Endothelial cell of umbilical vein (primary cell): ENCODE measurements around the gene GMEB2. TPM values are rescaled to one million over a fixed set of nuclear protein-coding genes. Genes with fewer than 3 reads are reported as not detected.

Experiments used
- BruUV-seq: library from RNA; stranded (reverse); fragments of 400-500 nt; replicated peaks from 2 replicates; lab custom pipeline; 2021; lab: Mats Ljungman, UMichigan
- CTCF ChIA-PET: fragments of 300-600, 350-600 bp; sonication (Branson Sonifier 250); formaldehyde crosslinking; loops from one replicate; lab custom pipeline; 2021; ENCODE audit warnings: antibody characterized with exemption, inconsistent platforms; lab: Charles Lee
- POLR2A ChIA-PET: fragments of 300-600, 350-600 bp; sonication (Branson Sonifier 250); formaldehyde crosslinking; loops from one replicate; lab custom pipeline; 2021; ENCODE audit warnings: antibody characterized with exemption, inconsistent platforms; lab: Charles Lee
- DNase-seq: peaks from one replicate; pipeline ENCODE4 v3.0.0-alpha.2; 2011; ENCODE audit warnings: low read depth, low spot score
- FAIRE-seq: peaks from 2 replicates; lab custom pipeline; 2011; peaks lifted over from hg19 to GRCh38; lab: Jason Lieb, UNC
- H2AFZ ChIP-seq: 2 replicates; pipeline ENCODE4 v1.6.0; 2012; ENCODE audit warnings: low read depth, low read length, control low read depth, inconsistent platforms
- H3K27ac ChIP-seq: 2 replicates; pipeline ENCODE4 v1.5.1; 2011; ENCODE audit warnings: low read depth, mild to moderate bottlenecking, control low read depth, low read length, moderate library complexity; ENCODE audit not compliant: insufficient read depth
- H3K27me3 ChIP-seq, 2 experiments: 2 replicates each; pipeline versions ENCODE4 v1.6.0 to v1.6.1; 2011; ENCODE audit warnings: low read length in 2 of 2, mixed read lengths in 1 of 2; ENCODE audit not compliant: control insufficient read depth in 2 of 2, insufficient read depth in 2 of 2
- H3K36me3 ChIP-seq, 2 experiments: 2 replicates in 1 of 2; 3 replicates in 1 of 2; pipeline ENCODE4 v1.5.1; 2011; ENCODE audit warnings: low read length in 2 of 2, mild to moderate bottlenecking in 1 of 2, moderate library complexity in 1 of 2; ENCODE audit not compliant: control insufficient read depth in 2 of 2, insufficient read depth in 2 of 2; ENCODE audit errors: extremely low read depth in 1 of 2
- H3K4me1 ChIP-seq: 3 replicates; pipeline ENCODE4 v1.5.1; 2011; ENCODE audit warnings: mild to moderate bottlenecking, low read length; ENCODE audit not compliant: control insufficient read depth, insufficient read depth; ENCODE audit errors: extremely low read depth
- H3K4me2 ChIP-seq: 2 replicates; pipeline ENCODE4 v1.6.1; 2011; ENCODE audit warnings: low read length, control low read depth, mixed read lengths; ENCODE audit not compliant: insufficient read depth
- H3K4me3 ChIP-seq, 3 experiments: fragments of 200-600 bp in 1 of 3; sonication (generic), shearing (Covaris generic) in 1 of 3; replicated peaks in 1 of 3; 2 replicates each; pipeline ENCODE4 v1.5.1; 2011 to 2016; ENCODE audit warnings: control low read depth in 3 of 3, low read length in 3 of 3, mild to moderate bottlenecking in 2 of 3, inconsistent platforms in 1 of 3, low read depth in 1 of 3, moderate library complexity in 1 of 3; ENCODE audit not compliant: insufficient read depth in 1 of 3
- H3K79me2 ChIP-seq: 2 replicates; pipeline ENCODE4 v1.6.0; 2012; ENCODE audit warnings: low read length, inconsistent platforms; ENCODE audit not compliant: control insufficient read depth, insufficient read depth
- H3K9ac ChIP-seq: replicated peaks from 2 replicates; pipeline ENCODE3; 2011; ENCODE audit warnings: low read length, control low read depth; ENCODE audit not compliant: insufficient read depth; ENCODE audit errors: extremely low read depth
- H3K9me1 ChIP-seq: replicated peaks from 3 replicates; pipeline ENCODE4 v1.6.0; 2011; ENCODE audit warnings: mild to moderate bottlenecking, low read length; ENCODE audit not compliant: control insufficient read depth, insufficient read depth; ENCODE audit errors: extremely low read depth
- H3K9me3 ChIP-seq: replicated peaks from 2 replicates; pipeline ENCODE4 v1.5.1; 2012; ENCODE audit warnings: low read length, inconsistent platforms; ENCODE audit not compliant: control insufficient read depth, insufficient read depth
- H4K20me1 ChIP-seq: replicated peaks from 2 replicates; pipeline ENCODE3; 2011; ENCODE audit warnings: mild to moderate bottlenecking, low read length; ENCODE audit not compliant: control insufficient read depth, insufficient read depth; ENCODE audit errors: extremely low read depth
- EZH2 ChIP-seq: IDR thresholded peaks from 2 replicates; pipeline ENCODE4 v1.6.1; 2012; ENCODE audit warnings: borderline replicate concordance, low read depth, mild to moderate bottlenecking, moderate library complexity, low read length, inconsistent platforms; ENCODE audit not compliant: severe bottlenecking
- FOS ChIP-seq: IDR thresholded peaks from 2 replicates; pipeline ENCODE4 v1.6.1; 2011; ENCODE audit warnings: mild to moderate bottlenecking, low read length, moderate library complexity, borderline replicate concordance; ENCODE audit not compliant: insufficient read depth
- GATA2 ChIP-seq: IDR thresholded peaks from 2 replicates; pipeline ENCODE4 v1.7.0; 2011; ENCODE audit warnings: low read depth, mild to moderate bottlenecking, moderate library complexity, mixed read lengths, low read length; ENCODE audit not compliant: insufficient read length, insufficient read depth
- JUN ChIP-seq: IDR thresholded peaks from 2 replicates; pipeline ENCODE4 v1.6.1; 2011; ENCODE audit warnings: borderline replicate concordance, low read depth; ENCODE audit not compliant: insufficient read length, insufficient read depth
- MYC ChIP-seq: IDR thresholded peaks from one replicate; pipeline ENCODE4 v1.6.1; 2011; ENCODE audit warnings: mild to moderate bottlenecking, low read depth, low read length
- POLR2A ChIP-seq: IDR thresholded peaks from 2 replicates; pipeline ENCODE4 v1.6.1; 2012; ENCODE audit warnings: low read depth, mild to moderate bottlenecking, control low read depth, low read length
- POLR2AphosphoS5 ChIP-seq: IDR thresholded peaks from 2 replicates; pipeline ENCODE4 v1.6.1; 2012; ENCODE audit warnings: low read depth, mild to moderate bottlenecking, control low read depth, low read length, moderate library complexity; ENCODE audit not compliant: insufficient read depth
- dilution Hi-C: fragments of 300-500 bp; cut with MboI; formaldehyde crosslinking; loops from one replicate; pipeline ENCODE4 v1.15.0; 2019; ENCODE audit warnings: low sequenced_read_pairs; ENCODE audit not compliant: extremely low pct_ligation_motif_present
- intact Hi-C: fragments of 100-400 bp; cut with micrococcal nuclease; formaldehyde crosslinking; loops from one replicate; pipeline ENCODE4 v1.10.0; 2022
- polyA plus RNA-seq, 4 experiments: library from polyadenylated mRNA; depleted of rRNA in 3 of 4; stranded (reverse) in 3 of 4; unstranded in 1 of 4; fragments of >200 nt; gene quantifications; 2 replicates each; pipeline versions ENCODE4 v1.2.1 to v1.2.3, GENCODE V29; 2011 to 2012; ENCODE audit warnings: missing spikeins in 1 of 4
- total RNA-seq: library from RNA; stranded (reverse); gene quantifications from 2 replicates; pipeline ENCODE4 v1.2.3, GENCODE V29; 2021
- TF ChIP-seq, protein P1 (sequence below): IDR thresholded peaks from 2 replicates; pipeline ENCODE4 v1.6.1; 2011; ENCODE audit not compliant: insufficient read depth, insufficient read length
- TF ChIP-seq, protein P2 (sequence below), 2 donors: IDR thresholded peaks; 1 replicate in 1 of 2; 2 replicates in 1 of 2; pipeline ENCODE4 v1.5.1; 2011; ENCODE audit warnings: low read length in 2 of 2, mild to moderate bottlenecking in 2 of 2, moderate library complexity in 2 of 2, control low read depth in 1 of 2, inconsistent platforms in 1 of 2, low read depth in 1 of 2; ENCODE audit not compliant: insufficient read depth in 1 of 2; ENCODE audit errors: extremely low read depth in 1 of 2

GMEB2 gene
- total and polyA plus RNA-seq, 2 donors (not counting 3 experiments of a cell fraction or from before 2014, with no cell fraction given), result 12.7 to 14.1 TPM

DNA sequence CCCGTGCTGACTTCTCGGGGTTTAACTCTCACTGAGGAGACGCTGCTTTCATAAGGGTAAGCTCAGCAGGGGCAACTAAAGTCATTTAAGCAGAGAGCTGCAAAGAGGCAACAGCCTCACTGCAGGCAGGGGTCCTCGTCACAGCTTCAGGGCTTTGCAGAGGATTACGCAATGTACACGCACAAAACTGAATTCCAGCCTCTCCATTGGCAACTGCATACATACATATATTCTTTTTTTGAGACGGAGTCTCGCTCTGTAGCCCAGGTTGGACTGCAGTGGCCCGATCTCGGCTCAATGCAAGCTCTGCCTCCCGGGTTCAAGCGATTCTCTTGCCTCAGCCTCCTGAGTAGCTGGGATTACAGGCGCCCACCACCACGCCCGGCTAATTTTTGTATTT, 2.4 kb downstream of the GMEB2 start:
- no peaks in the 10 kb centered on the region for H4K20me1 ChIP-seq
- intact Hi-C loops (no loop called here), dilution Hi-C loops (no loop called here)
- H3K79me2 ChIP-seq, result peaks cover 55% of the 10 kb centered on the region
- no peak overlapping the region for H3K9ac ChIP-seq
- BruUV-seq, result no TSS peak
- no peaks in the 10 kb centered on the region for H3K9me1 ChIP-seq
- no peaks in the 10 kb centered on the region for H3K9me3 ChIP-seq
- H3K4me2 ChIP-seq, result no peak overlapping the region
- H3K27ac ChIP-seq, result no peak overlapping the region
- H2AFZ ChIP-seq, result no peak overlapping the region
- no peak overlapping the region for H3K4me3 ChIP-seq
- TF ChIP-seq, protein P1, sequence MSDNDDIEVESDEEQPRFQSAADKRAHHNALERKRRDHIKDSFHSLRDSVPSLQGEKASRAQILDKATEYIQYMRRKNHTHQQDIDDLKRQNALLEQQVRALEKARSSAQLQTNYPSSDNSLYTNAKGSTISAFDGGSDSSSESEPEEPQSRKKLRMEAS, result no peak
- TF ChIP-seq EZH2 (no peak), FOS (no peak)
- FAIRE-seq (no peak), DNase-seq (no peak)
- peaks cover 13% of the 10 kb centered on the region for H3K4me1 ChIP-seq
- H3K27me3 ChIP-seq, result no peaks in the 10 kb centered on the region
- ChIA-PET POLR2A (no interaction called here), CTCF (no interaction called here)
- H3K36me3 ChIP-seq, result no peaks in the 10 kb centered on the region

DNA sequence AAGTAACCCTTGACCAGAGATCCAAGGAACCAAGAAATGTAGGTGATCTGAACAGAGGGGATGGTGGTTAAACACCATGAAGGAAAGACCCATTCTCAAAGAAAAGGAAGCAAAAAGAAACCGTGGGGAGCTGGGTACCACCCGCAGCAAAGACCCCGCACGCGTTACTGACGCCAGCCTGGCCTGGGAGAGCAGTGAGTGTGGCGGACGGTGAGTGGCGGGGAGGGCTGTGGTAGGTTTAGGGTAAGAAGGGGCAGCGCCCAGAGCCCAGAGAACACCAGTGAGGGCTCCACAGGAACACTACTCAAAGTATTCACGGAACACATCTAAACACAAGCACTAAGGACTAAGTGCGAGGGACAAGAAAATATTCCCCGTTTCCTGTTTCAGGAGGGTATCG, 4.2 kb downstream of the GMEB2 start:
- intact Hi-C loops (no loop called here), dilution Hi-C loops (no loop called here)
- Histone ChIP-seq H3K9me1 (no peaks in the 10 kb centered on the region), H3K27me3 (no peaks in the 10 kb centered on the region), H4K20me1 (no peaks in the 10 kb centered on the region), H3K9me3 (no peaks in the 10 kb centered on the region), H3K4me1 (peaks cover 3% of the 10 kb centered on the region), H3K36me3 (peaks cover 4 to 9% of the 10 kb centered on the region in 2 experiments), H3K4me3 (no peak overlapping the region), H3K4me2 (no peak overlapping the region), H3K79me2 (peaks cover 52% of the 10 kb centered on the region), H2AFZ (no peak overlapping the region), H3K27ac (no peak overlapping the region), H3K9ac (no peak overlapping the region)
- POLR2A ChIA-PET, result no interaction called here
- FAIRE-seq (no peak), DNase-seq (no peak)
- TF ChIP-seq, protein P2, sequence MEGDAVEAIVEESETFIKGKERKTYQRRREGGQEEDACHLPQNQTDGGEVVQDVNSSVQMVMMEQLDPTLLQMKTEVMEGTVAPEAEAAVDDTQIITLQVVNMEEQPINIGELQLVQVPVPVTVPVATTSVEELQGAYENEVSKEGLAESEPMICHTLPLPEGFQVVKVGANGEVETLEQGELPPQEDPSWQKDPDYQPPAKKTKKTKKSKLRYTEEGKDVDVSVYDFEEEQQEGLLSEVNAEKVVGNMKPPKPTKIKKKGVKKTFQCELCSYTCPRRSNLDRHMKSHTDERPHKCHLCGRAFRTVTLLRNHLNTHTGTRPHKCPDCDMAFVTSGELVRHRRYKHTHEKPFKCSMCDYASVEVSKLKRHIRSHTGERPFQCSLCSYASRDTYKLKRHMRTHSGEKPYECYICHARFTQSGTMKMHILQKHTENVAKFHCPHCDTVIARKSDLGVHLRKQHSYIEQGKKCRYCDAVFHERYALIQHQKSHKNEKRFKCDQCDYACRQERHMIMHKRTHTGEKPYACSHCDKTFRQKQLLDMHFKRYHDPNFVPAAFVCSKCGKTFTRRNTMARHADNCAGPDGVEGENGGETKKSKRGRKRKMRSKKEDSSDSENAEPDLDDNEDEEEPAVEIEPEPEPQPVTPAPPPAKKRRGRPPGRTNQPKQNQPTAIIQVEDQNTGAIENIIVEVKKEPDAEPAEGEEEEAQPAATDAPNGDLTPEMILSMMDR (IDR thresholded peaks at IDR 0.05; ENCODE audit: extremely low read depth in 1 of 2, insufficient read depth in 1 of 2, low read depth in 1 of 2, low read length in 2 of 2), result no peak
- no peak for TF ChIP-seq GATA2
- TF ChIP-seq POLR2A, result no peak
- TF ChIP-seq FOS, result no peak
- TF ChIP-seq JUN, result no peak
- TF ChIP-seq EZH2, result no peak
- TF ChIP-seq MYC, result no peak
- no peak for TF ChIP-seq POLR2AphosphoS5
- TF ChIP-seq, protein P1, result no peak
- CTCF ChIA-PET, result no interaction called here
- BruUV-seq, result no TSS peak
